Esophagus squamous epithelium (tissue), 5 donors: ENCODE data around the gene KRT39. TPM values are rescaled to one million over a fixed set of nuclear protein-coding genes. Genes with fewer than 3 reads are reported as not detected.

Experiments used
- DNase-seq: peaks from one replicate; lab custom pipeline; 2025; lab: John Stamatoyannopoulos, UW
- H3K27ac ChIP-seq, 4 donors: fragments of 200-600 bp; sonication (generic); one replicate each; pipeline ENCODE4 v1.5.1; 2016 to 2019; ENCODE audit warnings: mild to moderate bottlenecking in 1 of 4
- H3K27me3 ChIP-seq, 4 donors: fragments of 200-600 bp; sonication (generic); 1 replicate in 3 of 4; 2 replicates in 1 of 4; pipeline versions ENCODE4 v1.5.1 to v1.6.0; 2017 to 2021; ENCODE audit warnings: antibody characterized with exemption in 1 of 4
- H3K36me3 ChIP-seq, 3 donors: fragments of 200-600 bp; sonication (generic); one replicate each; pipeline ENCODE4 v1.5.1; 2016 to 2019
- H3K4me1 ChIP-seq, 3 donors: fragments of 200-600 bp; sonication (generic); one replicate each; pipeline ENCODE4 v1.5.1; 2017 to 2019
- H3K4me3 ChIP-seq, 4 donors: fragments of 200-600 bp; sonication (generic); 1 replicate in 3 of 4; 2 replicates in 1 of 4; pipeline ENCODE4 v1.5.1; 2016 to 2019; ENCODE audit warnings: mild to moderate bottlenecking in 2 of 4, moderate library complexity in 1 of 4
- H3K9me3 ChIP-seq, 3 donors: fragments of 200-600 bp; sonication (generic); one replicate each; pipeline ENCODE4 v1.5.1; 2016 to 2019
- CTCF ChIP-seq, 6 experiments: fragments of 450-650 bp in 4 of 6; fragments of 200-600 bp in 2 of 6; sonication (generic) in 2 of 6; IDR thresholded peaks; one replicate each; pipeline ENCODE4 v1.5.1; 2016 to 2019; ENCODE audit warnings: antibody characterized with exemption in 6 of 6, mild to moderate bottlenecking in 4 of 6, moderate library complexity in 4 of 6
- POLR2A ChIP-seq, 4 donors: fragments of 450-650 bp; IDR thresholded peaks; one replicate each; pipeline ENCODE4 v1.6.1; 2017; ENCODE audit warnings: antibody characterized with exemption in 4 of 4, mild to moderate bottlenecking in 4 of 4, moderate library complexity in 3 of 4
- WGBS, 2 donors: methylation state at CpG; one replicate each; pipeline ENCODE4 v1.1.5; 2018; 5-methylcytosine and 5-hydroxymethylcytosine counted together
- intact Hi-C: fragments of 100-400 bp; cut with DNase I; formaldehyde crosslinking; loops from one replicate; pipeline ENCODE4 v1.15.0; 2022
- total RNA-seq, 4 donors: library from RNA; depleted of rRNA; stranded (reverse); fragments of >200 nt; gene quantifications; one replicate each; pipeline ENCODE4 v1.1.0, GENCODE V29; 2016
- donor health status: DM: yes; HTN: yes; CAD: no.

KRT39 gene
- total RNA-seq, 4 donors from 2014 or later = not detected

DNA sequence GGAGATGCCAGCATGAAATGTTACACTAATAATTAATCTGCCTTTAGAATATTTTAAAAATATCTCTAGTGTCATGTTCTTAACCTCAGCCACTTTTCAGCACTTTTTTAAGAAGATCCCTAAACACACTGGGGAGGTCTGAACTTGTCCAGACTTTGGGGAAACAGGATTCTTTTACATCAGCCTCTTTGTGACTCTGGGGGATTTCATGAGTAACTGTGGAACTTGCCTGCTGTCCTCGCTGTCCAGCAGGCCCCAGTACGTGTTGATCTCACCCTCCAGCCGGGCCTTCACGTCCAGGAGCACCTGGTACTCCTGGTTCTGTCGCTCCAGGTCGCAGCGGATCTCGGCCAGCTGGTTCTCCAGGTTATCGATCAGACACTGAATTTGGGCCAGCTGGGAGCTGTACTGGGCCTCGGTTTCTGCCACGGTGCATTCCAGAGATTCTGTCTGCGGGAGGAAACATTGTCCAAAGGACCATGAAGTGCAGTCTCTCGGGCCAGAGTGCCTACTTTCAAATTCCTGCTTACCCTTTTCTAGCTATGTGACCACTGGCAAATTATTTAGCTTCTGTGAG is 11.9 kb upstream of the KRT39 start:
- WGBS, 2 donors = 34 to 63% methylated on average over 9 to 12 of the region's 13 CpGs

DNA sequence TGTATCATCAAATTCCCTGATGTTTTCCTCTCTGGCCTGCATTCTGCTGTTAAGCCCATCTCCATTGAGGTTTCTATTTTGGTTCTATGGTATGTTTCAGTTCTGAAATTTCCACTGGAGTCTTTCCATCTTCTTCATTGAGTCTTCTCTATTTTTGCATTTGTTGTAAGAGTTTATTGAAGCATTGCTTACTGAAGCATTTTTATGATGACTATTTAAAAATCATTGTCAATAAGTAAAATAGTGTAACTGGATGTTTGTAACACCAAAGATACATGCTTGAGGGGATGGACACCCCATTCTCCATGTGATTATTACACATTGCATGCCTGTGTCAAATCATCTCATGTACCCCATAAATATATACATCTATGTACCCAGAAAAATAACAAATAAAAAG is 8.8 kb upstream of the KRT39 start:
- intact Hi-C loops = no loop called here
- Histone ChIP-seq H3K4me1 (peaks cover 0 to 11% (median 0%) of the 10 kb centered on the region in 3 donors), H3K9me3 (no peaks in the 10 kb centered on the region), H3K4me3 (no peak overlapping the region), H3K27me3 (peaks cover 0 to 25% (median 0%) of the 10 kb centered on the region in 4 donors), H3K36me3 (no peaks in the 10 kb centered on the region), H3K27ac (no peak overlapping the region)
- no peak for TF ChIP-seq POLR2A (IDR thresholded peaks at IDR 0.05)
- DNase-seq = no peak

More for the DNA sequence above, 11.9 kb upstream of the KRT39 start:
- H3K4me3 ChIP-seq = no peak overlapping the region
- TF ChIP-seq POLR2A (IDR thresholded peaks at IDR 0.05) = no peak
- peaks cover 0 to 12% (median 0%) of the 10 kb centered on the region in 3 donors for H3K4me1 ChIP-seq
- no peaks in the 10 kb centered on the region for H3K36me3 ChIP-seq
- no peak for DNase-seq
- H3K27ac ChIP-seq = no peak overlapping the region
- peaks cover 0 to 33% (median 0%) of the 10 kb centered on the region in 4 donors for H3K27me3 ChIP-seq
- intact Hi-C loops = no loop called here
- no peaks in the 10 kb centered on the region for H3K9me3 ChIP-seq

DNA sequence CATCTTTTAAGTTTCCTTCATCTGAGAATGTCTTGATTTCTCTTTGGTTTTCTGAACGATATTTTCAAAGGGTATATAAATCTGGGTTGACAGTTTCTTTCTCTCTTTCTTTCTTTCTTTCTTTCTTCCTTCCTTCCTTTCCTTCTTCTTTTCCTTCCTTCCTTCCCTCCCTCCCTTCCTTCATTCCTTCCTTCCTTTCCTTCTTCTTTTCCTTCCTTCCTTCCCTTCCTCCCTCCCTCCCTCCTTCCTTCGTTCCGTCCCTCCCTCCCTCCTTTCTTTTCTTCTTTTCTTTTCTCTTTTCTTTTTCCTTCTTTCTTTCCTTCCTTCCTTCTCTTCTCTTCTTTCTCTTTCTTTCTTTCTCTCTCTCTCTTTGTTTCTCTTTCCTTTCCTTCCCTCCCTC is 7.6 kb upstream of the KRT39 start:
- intact Hi-C loops = no loop called here
- Histone ChIP-seq H3K27me3 (peaks cover 0 to 25% (median 0%) of the 10 kb centered on the region in 4 donors), H3K27ac (no peak overlapping the region), H3K9me3 (no peaks in the 10 kb centered on the region), H3K4me1 (peaks cover 0 to 9% (median 0%) of the 10 kb centered on the region in 3 donors), H3K4me3 (no peak overlapping the region), H3K36me3 (no peaks in the 10 kb centered on the region)
- DNase-seq = no peak
- WGBS, 2 donors = 90 to 94% methylated on average over 3 of the region's 3 CpGs
- TF ChIP-seq CTCF (IDR thresholded peaks at IDR 0.05) (no peak), POLR2A (IDR thresholded peaks at IDR 0.05) (no peak)

- Histone ChIP-seq H3K4me1 (peaks cover 0 to 9% (median 0%) of the 10 kb centered on the region in 3 donors), H3K27me3 (no peaks in the 10 kb centered on the region), H3K4me3 (no peak overlapping the region), H3K36me3 (no peaks in the 10 kb centered on the region), H3K27ac (no peak overlapping the region), H3K9me3 (no peaks in the 10 kb centered on the region)
- 76 to 87% methylated on average over 1 of the region's 1 CpG for WGBS, 2 donors
- no peak for DNase-seq
- TF ChIP-seq POLR2A (IDR thresholded peaks at IDR 0.05) (no peak), CTCF (IDR thresholded peaks at IDR 0.05) (no peak)
- intact Hi-C loops = no loop called here
Observed at GRCh38 chr17:40967582-40967981, 834 bp upstream of the KRT39 start.

- Histone ChIP-seq H3K4me1 (peaks cover 0 to 18% (median under 1%) of the 10 kb centered on the region in 3 donors), H3K36me3 (no peaks in the 10 kb centered on the region), H3K27ac (peak overlapping the region in 1 of 4 donors; percentile 26), H3K9me3 (no peaks in the 10 kb centered on the region), H3K27me3 (no peaks in the 10 kb centered on the region), H3K4me3 (no peak overlapping the region)
- TF ChIP-seq POLR2A (IDR thresholded peaks at IDR 0.05) = no peak
- peak; percentile 32 to 81 (median 67) for TF ChIP-seq CTCF (IDR thresholded peaks at IDR 0.05)
- DNase-seq = no peak
- 27 to 30% methylated on average over 1 of the region's 1 CpG for WGBS, 2 donors
- intact Hi-C loops = loop anchor here (5.0 kb wide), 1 partner anchor 117 kb away; no protein-coding TSS in a partner anchor
Observed at GRCh38 chr17:40963838-40964237, 2.9 kb downstream of the KRT39 start.

DNA sequence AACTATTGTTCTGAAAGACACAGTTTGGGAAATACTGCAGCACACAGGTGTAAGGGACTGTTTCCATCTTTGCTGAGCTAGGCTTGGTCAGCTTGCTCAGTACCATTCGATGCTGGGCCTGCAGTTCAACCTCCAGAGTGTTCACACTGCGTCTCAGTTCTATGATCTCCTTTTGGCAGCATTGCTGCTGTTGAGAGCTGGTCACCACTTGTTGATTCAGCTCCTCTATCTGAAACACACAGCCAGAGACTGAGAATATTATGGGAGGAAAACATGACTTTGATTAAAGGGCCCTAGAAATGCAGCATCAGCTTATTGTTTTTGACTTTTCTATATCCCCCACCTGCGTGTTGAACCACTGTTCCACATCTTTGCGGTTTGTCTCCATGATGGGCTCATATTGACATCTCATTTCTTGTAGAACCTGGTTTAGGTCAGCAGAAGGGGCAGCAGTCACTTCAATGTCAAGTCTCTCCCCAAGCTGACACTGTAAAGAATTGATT is 4.6 kb downstream of the KRT39 start:
- Histone ChIP-seq H3K4me1 (peaks cover 4 to 35% (median 11%) of the 10 kb centered on the region in 3 donors), H3K27me3 (no peaks in the 10 kb centered on the region), H3K27ac (no peak overlapping the region), H3K36me3 (no peaks in the 10 kb centered on the region), H3K4me3 (no peak overlapping the region), H3K9me3 (no peaks in the 10 kb centered on the region)
- no peak for DNase-seq
- no peak for TF ChIP-seq CTCF (IDR thresholded peaks at IDR 0.05)
- WGBS, 2 donors = 89 to 92% methylated on average over 4 of the region's 4 CpGs
- intact Hi-C loops = loop anchor here (5.0 kb wide), 1 partner anchor 115 kb away; no protein-coding TSS in a partner anchor
